K562 (cell line): ENCODE results near the gene ARHGAP15. TPM values are rescaled to one million over a fixed set of nuclear protein-coding genes. Genes with fewer than 3 reads are reported as not detected.

Experiments used
- ATAC-seq: fragments of 200-7000 bp; cut with Tn5 transposase; 3 replicates; pipeline ENCODE4 v1.9.1; 2020; ENCODE audit warnings: moderate library complexity
- BruUV-seq: library from RNA; stranded (reverse); fragments of 400-500 nt; replicated peaks from 2 replicates; lab custom pipeline; 2021; lab: Mats Ljungman, UMichigan
- CTCF ChIA-PET: fragments of 300-600 bp; formaldehyde crosslinking; extraction: SDS; loops from one replicate; lab custom pipeline; 2021; ENCODE audit warnings: low intra/inter-chr PET ratio; lab: Yijun Ruan, JAX
- POLR2A ChIA-PET: fragments of 300-600, 350-650 bp; sonication (Branson Sonifier 250); formaldehyde crosslinking; extraction: SDS; loops from one replicate; lab custom pipeline; 2021; ENCODE audit warnings: antibody characterized with exemption, inconsistent platforms; lab: Yijun Ruan, JAX
- DNase-seq, 4 experiments: peaks; one replicate each; pipeline versions ENCODE4 v3.0.0 to v3.0.0-alpha.2; 2011 to 2018; ENCODE audit warnings: low spot score in 3 of 4, mixed read lengths in 3 of 4; ENCODE audit errors: extremely low read depth in 1 of 4
- FAIRE-seq: peaks from 2 replicates; lab custom pipeline; 2011; peaks lifted over from hg19 to GRCh38; lab: Jason Lieb, UNC
- H2AFZ ChIP-seq: 2 replicates; pipeline ENCODE4 v1.6.0; 2011; ENCODE audit warnings: low read depth, low read length, control low read depth, inconsistent platforms
- H3K27ac ChIP-seq: fragments of 200-600 bp; 3 replicates; pipeline ENCODE4 v1.8.0; 2011; ENCODE audit warnings: low read depth, mild to moderate bottlenecking, control low read depth, inconsistent platforms, low read length, moderate library complexity, mixed read lengths; ENCODE audit errors: extremely low read depth
- H3K27me3 ChIP-seq, 2 experiments: fragments of 300-600 bp in 1 of 2; 2 replicates in 1 of 2; 3 replicates in 1 of 2; pipeline versions ENCODE4 v1.6.0 to v1.8.0; 2011; ENCODE audit warnings: inconsistent platforms in 2 of 2, low read length in 2 of 2, mild to moderate bottlenecking in 1 of 2, mixed read lengths in 1 of 2, moderate library complexity in 1 of 2; ENCODE audit not compliant: control insufficient read depth in 2 of 2, insufficient read depth in 2 of 2
- H3K36me3 ChIP-seq: fragments of 300-600 bp; 3 replicates; pipeline ENCODE4 v1.8.0; 2011; ENCODE audit warnings: mild to moderate bottlenecking, low read length, inconsistent platforms; ENCODE audit not compliant: control insufficient read depth, insufficient read depth
- H3K4me1 ChIP-seq, 2 experiments: fragments of 200-600 bp in 1 of 2; replicated peaks in 1 of 2; 2 replicates in 1 of 2; 3 replicates in 1 of 2; pipeline versions ENCODE4 v1.5.1 to v1.8.0; 2011; ENCODE audit warnings: inconsistent platforms in 2 of 2, low read length in 2 of 2, mild to moderate bottlenecking in 1 of 2, mixed read lengths in 1 of 2, moderate library complexity in 1 of 2; ENCODE audit not compliant: control insufficient read depth in 2 of 2, insufficient read depth in 2 of 2
- H3K4me2 ChIP-seq: 2 replicates; pipeline ENCODE4 v1.6.1; 2011; ENCODE audit warnings: low read length, control low read depth, inconsistent platforms, mixed read lengths; ENCODE audit not compliant: insufficient read depth
- H3K4me3 ChIP-seq: fragments of 200-600 bp; sonication (generic), shearing (Covaris generic); 2 replicates; pipeline ENCODE4 v1.5.1; 2016; ENCODE audit warnings: control low read depth, inconsistent platforms
- H3K79me2 ChIP-seq: fragments of 200-600 bp; 3 replicates; pipeline ENCODE4 v1.8.0; 2011; ENCODE audit warnings: low read length, inconsistent platforms; ENCODE audit not compliant: control insufficient read depth, insufficient read depth
- H3K9ac ChIP-seq, 2 experiments: 2 replicates each; pipeline versions ENCODE4 v1.6.0 to v1.6.1; 2011; ENCODE audit warnings: low read depth in 2 of 2, low read length in 2 of 2, control low read depth in 1 of 2, inconsistent platforms in 1 of 2, mild to moderate bottlenecking in 1 of 2, mixed read lengths in 1 of 2; ENCODE audit not compliant: insufficient read depth in 1 of 2
- H3K9me1 ChIP-seq: one replicate; pipeline ENCODE4 v1.6.0; 2011; ENCODE audit warnings: inconsistent platforms, mild to moderate bottlenecking, low read length, moderate library complexity; ENCODE audit not compliant: control insufficient read depth, insufficient read depth
- H3K9me3 ChIP-seq: replicated peaks from 2 replicates; pipeline ENCODE4 v1.5.1; 2011; ENCODE audit warnings: low read depth, low read length, inconsistent platforms; ENCODE audit not compliant: control insufficient read depth, insufficient read depth
- H4K20me1 ChIP-seq: replicated peaks from 2 replicates; pipeline ENCODE4 v1.6.1; 2011; ENCODE audit warnings: low read length, inconsistent platforms, mixed read lengths; ENCODE audit not compliant: control insufficient read depth, insufficient read depth
- AFF1 ChIP-seq, 2 experiments: fragments of 450-650 bp; IDR thresholded peaks; 2 replicates each; pipeline ENCODE4 v1.6.1; 2018; ENCODE audit warnings: mild to moderate bottlenecking in 2 of 2, low read depth in 1 of 2; ENCODE audit not compliant: partially characterized antibody in 2 of 2
- ARHGAP35 ChIP-seq: fragments of 450-650 bp; IDR thresholded peaks from 2 replicates; pipeline ENCODE4 v1.6.1; 2018; ENCODE audit not compliant: partially characterized antibody
- GATA2 ChIP-seq: sonication (generic); formaldehyde crosslinking; IDR thresholded peaks from 2 replicates; pipeline ENCODE4 v1.4.0; 2020; ENCODE audit warnings: mild to moderate bottlenecking, missing genetic modification reagents
- KDM2B ChIP-seq: fragments of 250-450 bp; sonication (Bioruptor Pico); IDR thresholded peaks from 2 replicates; pipeline ENCODE4 v1.8.0; 2021; ENCODE audit warnings: mild to moderate bottlenecking, moderate library complexity
- KDM4B ChIP-seq, 2 experiments: fragments of 450-650 bp in 1 of 2; sonication (generic) in 1 of 2; IDR thresholded peaks; 2 replicates each; pipeline ENCODE4 v1.6.1; 2016 to 2017; ENCODE audit warnings: borderline replicate concordance in 2 of 2, antibody characterized with exemption in 1 of 2, low read depth in 1 of 2, mild to moderate bottlenecking in 1 of 2
- RAD51 ChIP-seq: fragments of 450-650 bp; IDR thresholded peaks from 2 replicates; pipeline ENCODE4 v1.7.1; 2016; ENCODE audit warnings: low read depth, mild to moderate bottlenecking, borderline replicate concordance
- TAF1 ChIP-seq: IDR thresholded peaks from 2 replicates; pipeline ENCODE4 v1.6.1; 2011; ENCODE audit warnings: mild to moderate bottlenecking, low read length, moderate library complexity; ENCODE audit not compliant: insufficient read depth, control insufficient read depth, severe bottlenecking; ENCODE audit errors: extremely low read depth
- UBTF ChIP-seq, 2 experiments: IDR thresholded peaks; 2 replicates each; pipeline ENCODE4 v1.6.1; 2012; ENCODE audit warnings: improper control_type of control experiment in 2 of 2, low read depth in 2 of 2, low read length in 2 of 2, borderline replicate concordance in 1 of 2
- ZBTB1 ChIP-seq: sonication (generic); formaldehyde crosslinking; IDR thresholded peaks from 2 replicates; pipeline ENCODE4 v1.8.1; 2023; ENCODE audit warnings: missing genetic modification reagents, low read depth, mild to moderate bottlenecking, borderline replicate concordance
- ZNF175 ChIP-seq: fragments of 200-800 bp; sonication (Bioruptor generic); IDR thresholded peaks from 2 replicates; pipeline ENCODE4 v1.6.1; 2016; ENCODE audit warnings: low read depth, mild to moderate bottlenecking, missing genetic modification characterization, missing compliant biosample characterization
- WGBS: fragments of 100-300 bp; shearing (Covaris generic); methylation state at CpG from one replicate; pipeline ENCODE4 v1.1.6; 2016; ENCODE audit warnings: low coverage, mixed read lengths; ENCODE audit not compliant: insufficient coverage; ENCODE audit errors: missing lambda C conversion rate; 5-methylcytosine and 5-hydroxymethylcytosine counted together
- in situ Hi-C: fragments of 300-500 bp; cut with MboI; formaldehyde crosslinking; loops from 4 replicates; pipeline ENCODE4 v1.15.0; 2018; ENCODE audit warnings: inconsistent platforms, mixed read lengths
- intact Hi-C: fragments of 100-400 bp; cut with micrococcal nuclease; formaldehyde crosslinking; loops from 2 replicates; pipeline ENCODE4 v1.14.2; 2022
- polyA plus RNA-seq, 8 experiments: library from polyadenylated mRNA; depleted of rRNA in 4 of 8; stranded (reverse) in 5 of 8; unstranded in 3 of 8; fragments of >200 nt; fragmentation: Nextera tagmentation in 2 of 8; fragmentation: Illumina TruSeq in 1 of 8; extraction: Ambion mirVana in 2 of 8; extraction: Trizol in 1 of 8; gene quantifications; 2 replicates each; pipeline versions ENCODE4 v1.2.1 to v1.2.3, GENCODE V29; 2011 to 2014; ENCODE audit warnings: inconsistent platforms in 1 of 8, missing spikeins in 1 of 8
- total RNA-seq, 7 experiments: library from RNA; depleted of rRNA in 6 of 7; stranded (reverse); fragments of >200 nt in 6 of 7; fragmentation: Illumina TruSeq in 2 of 7; extraction: Trizol in 2 of 7; gene quantifications; 2 replicates each; pipeline versions ENCODE4 v1.2.1 to v1.2.3, GENCODE V29; 2011 to 2021; ENCODE audit warnings: low replicate concordance in 1 of 7

The ARHGAP15 gene
- total and polyA plus RNA-seq, 9 of the 15 experiments (the other 6 are each of a cell fraction or from before 2014, with no cell fraction given) = 1.5 to 17.9 (median 7.9) TPM

GRCh38 chr2:143204062-143204461 lies 74.8 kb downstream of the ARHGAP15 start:
- no peaks in the 10 kb centered on the region for H3K79me2 ChIP-seq
- BruUV-seq = no TSS peak
- H4K20me1 ChIP-seq = no peaks in the 10 kb centered on the region
- intact Hi-C loops = no loop called here
- H2AFZ ChIP-seq = no peak overlapping the region
- FAIRE-seq (no peak), DNase-seq (no peak), ATAC-seq (no peak)
- no peak overlapping the region for H3K27ac ChIP-seq
- in situ Hi-C loops = no loop called here
- WGBS = 10% methylated on average over 4 of the region's 4 CpGs
- H3K4me1 ChIP-seq = no peaks in the 10 kb centered on the region
- no peaks in the 10 kb centered on the region for H3K36me3 ChIP-seq
- CTCF ChIA-PET = no interaction called here
- H3K9me3 ChIP-seq = no peaks in the 10 kb centered on the region
- no peaks in the 10 kb centered on the region for H3K27me3 ChIP-seq
- no peak overlapping the region for H3K4me2 ChIP-seq
- no peak overlapping the region for H3K4me3 ChIP-seq
- no peak overlapping the region for H3K9ac ChIP-seq
- H3K9me1 ChIP-seq = no peaks in the 10 kb centered on the region
- POLR2A ChIA-PET = no interaction called here
- no peak for TF ChIP-seq AFF1 (IDR thresholded peaks at IDR 0.05; ENCODE audit: low read depth in 1 of 2, partially characterized antibody in 2 of 2)
- no peak for TF ChIP-seq ZBTB1
- TF ChIP-seq UBTF (IDR thresholded peaks at IDR 0.05; ENCODE audit: borderline replicate concordance in 1 of 2, low read depth in 2 of 2, low read length in 2 of 2) = no peak
- TF ChIP-seq ZNF175 = no peak
- no peak for TF ChIP-seq ARHGAP35
- no peak for TF ChIP-seq GATA2 (CRISPR knock-in tag)
- TF ChIP-seq KDM2B = no peak
- TF ChIP-seq KDM4B (IDR thresholded peaks at IDR 0.05; ENCODE audit: borderline replicate concordance in 2 of 2, low read depth in 1 of 2) = no peak
- TF ChIP-seq RAD51 = no peak
- TF ChIP-seq TAF1 = no peak
